H1 (cell line): ENCODE measurements around the gene ETS1. TPM values are rescaled to one million over a fixed set of nuclear protein-coding genes. Genes with fewer than 3 reads are reported as not detected.

ENCODE experiments used
- CTCF ChIA-PET: fragments of 300-600 bp; sonication (Branson Sonifier 250); formaldehyde crosslinking; loops from one replicate; lab custom pipeline; 2021; ENCODE audit not compliant: partially characterized antibody; lab: Charles Lee
- POLR2A ChIA-PET: fragments of 300-600 bp; sonication (Branson Sonifier 250); formaldehyde crosslinking; loops from one replicate; lab custom pipeline; 2021; ENCODE audit warnings: inconsistent platforms; ENCODE audit not compliant: partially characterized antibody; lab: Charles Lee
- DNase-seq, 2 experiments: peaks; one replicate each; pipeline versions ENCODE4 v3.0.0 to v3.0.0-alpha.2; 2010 to 2022; ENCODE audit warnings: low spot score in 2 of 2, low read depth in 1 of 2, mixed read lengths in 1 of 2
- FAIRE-seq: peaks from 2 replicates; lab custom pipeline; 2011; peaks lifted over from hg19 to GRCh38; lab: Jason Lieb, UNC
- H2AFZ ChIP-seq: 2 replicates; pipeline ENCODE4 v1.8.1; 2012; ENCODE audit warnings: low read length, inconsistent platforms
- H2AK5ac ChIP-seq: 2 replicates; pipeline ENCODE4 v1.6.1; 2013; ENCODE audit warnings: low read depth, low read length
- H2BK120ac ChIP-seq: replicated peaks from 2 replicates; pipeline ENCODE3; 2013; ENCODE audit warnings: low read depth, low read length, inconsistent platforms
- H2BK12ac ChIP-seq: 2 replicates; pipeline ENCODE4 v1.6.1; 2013; ENCODE audit warnings: low read depth, low read length
- H2BK15ac ChIP-seq: 2 replicates; pipeline ENCODE4 v1.6.1; 2013; ENCODE audit warnings: low read length
- H2BK20ac ChIP-seq: 2 replicates; pipeline ENCODE4 v1.6.1; 2013; ENCODE audit warnings: low read length
- H2BK5ac ChIP-seq: 2 replicates; pipeline ENCODE4 v1.6.1; 2013; ENCODE audit warnings: low read depth, low read length
- H3K14ac ChIP-seq: 2 replicates; pipeline ENCODE4 v1.6.1; 2013; ENCODE audit warnings: inconsistent platforms; ENCODE audit not compliant: insufficient read length
- H3K18ac ChIP-seq: 2 replicates; pipeline ENCODE4 v1.6.1; 2013; ENCODE audit warnings: low read length; ENCODE audit errors: extremely low read depth
- H3K23ac ChIP-seq: 2 replicates; pipeline ENCODE4 v1.6.1; 2013; ENCODE audit warnings: inconsistent platforms; ENCODE audit not compliant: insufficient read length
- H3K23me2 ChIP-seq: 2 replicates; pipeline ENCODE4 v1.6.1; 2013; ENCODE audit warnings: low read depth, low read length
- H3K27ac ChIP-seq: 2 replicates; pipeline ENCODE4 v1.6.1; 2011; ENCODE audit warnings: low read depth, low read length, inconsistent platforms
- H3K27me3 ChIP-seq, 4 experiments: replicated peaks in 1 of 4; 1 replicate in 1 of 4; 2 replicates in 3 of 4; pipeline versions ENCODE4 v1.6.1 to v1.8.1; 2011 to 2013; ENCODE audit warnings: low read length in 3 of 4, mild to moderate bottlenecking in 3 of 4, inconsistent platforms in 2 of 4, mixed read lengths in 2 of 4, moderate library complexity in 1 of 4; ENCODE audit not compliant: control insufficient read depth in 3 of 4, insufficient read depth in 3 of 4; ENCODE audit errors: extremely low read depth in 1 of 4
- H3K36me3 ChIP-seq, 4 experiments: 2 replicates each; pipeline versions ENCODE4 v1.6.1 to v1.8.1; 2011 to 2013; ENCODE audit warnings: mild to moderate bottlenecking in 4 of 4, low read length in 3 of 4, moderate library complexity in 2 of 4, control low read depth in 1 of 4, inconsistent platforms in 1 of 4; ENCODE audit not compliant: insufficient read depth in 4 of 4, control insufficient read depth in 2 of 4
- H3K4ac ChIP-seq: replicated peaks from 2 replicates; pipeline ENCODE3; 2013; ENCODE audit warnings: low read length, low read depth, mixed read lengths, inconsistent platforms; ENCODE audit not compliant: insufficient read length
- H3K4me1 ChIP-seq, 4 experiments: replicated peaks in 1 of 4; 1 replicate in 1 of 4; 2 replicates in 3 of 4; pipeline versions ENCODE4 v1.6.1 to v1.8.1; 2011 to 2013; ENCODE audit warnings: low read length in 3 of 4, inconsistent platforms in 2 of 4, mixed read lengths in 1 of 4; ENCODE audit not compliant: insufficient read depth in 4 of 4, control insufficient read depth in 3 of 4
- H3K4me2 ChIP-seq, 2 experiments: 2 replicates each; pipeline versions ENCODE4 v1.6.1 to v1.8.1; 2011 to 2013; ENCODE audit warnings: low read depth in 2 of 2, low read length in 2 of 2, control low read depth in 1 of 2, inconsistent platforms in 1 of 2, mild to moderate bottlenecking in 1 of 2; ENCODE audit not compliant: insufficient read depth in 1 of 2
- H3K4me3 ChIP-seq, 4 experiments: fragments of 200-600, 300-600 bp in 1 of 4; sonication (generic), shearing (Covaris generic), sonication (Bioruptor Twin) in 1 of 4; 2 replicates each; pipeline versions ENCODE4 v1.5.1 to v1.8.1; 2011 to 2016; ENCODE audit warnings: low read length in 4 of 4, low read depth in 3 of 4, control low read depth in 2 of 4, inconsistent platforms in 2 of 4, mild to moderate bottlenecking in 2 of 4, mixed read lengths in 1 of 4, moderate library complexity in 1 of 4; ENCODE audit not compliant: insufficient read depth in 2 of 4; ENCODE audit errors: extremely low read depth in 1 of 4
- H3K56ac ChIP-seq: replicated peaks from 2 replicates; pipeline ENCODE3; 2013; ENCODE audit warnings: low read depth, mild to moderate bottlenecking, mixed read lengths, low read length, inconsistent platforms; ENCODE audit not compliant: insufficient read length
- H3K79me1 ChIP-seq: 2 replicates; pipeline ENCODE4 v1.6.1; 2013; ENCODE audit warnings: low read depth, low read length, control low read depth
- H3K79me2 ChIP-seq, 2 experiments: 2 replicates each; pipeline versions ENCODE4 v1.6.1 to v1.8.1; 2012 to 2013; ENCODE audit warnings: low read length in 2 of 2, mild to moderate bottlenecking in 2 of 2, inconsistent platforms in 1 of 2; ENCODE audit not compliant: insufficient read depth in 2 of 2, control insufficient read depth in 1 of 2
- H3K9ac ChIP-seq, 4 experiments: replicated peaks in 1 of 4; 1 replicate in 1 of 4; 2 replicates in 3 of 4; pipeline versions ENCODE4 v1.6.1 to v1.8.1; 2011 to 2013; ENCODE audit warnings: low read depth in 3 of 4, low read length in 3 of 4, control low read depth in 2 of 4, mild to moderate bottlenecking in 2 of 4, moderate library complexity in 2 of 4, inconsistent platforms in 1 of 4; ENCODE audit errors: extremely low read depth in 1 of 4
- H3K9me3 ChIP-seq, 2 experiments: 2 replicates each; pipeline versions ENCODE4 v1.6.1 to v1.8.1; 2012 to 2013; ENCODE audit warnings: mild to moderate bottlenecking in 2 of 2, moderate library complexity in 2 of 2, control low read depth in 1 of 2, inconsistent platforms in 1 of 2, low read depth in 1 of 2, low read length in 1 of 2, mixed read lengths in 1 of 2; ENCODE audit not compliant: insufficient read depth in 2 of 2
- H4K20me1 ChIP-seq, 2 experiments: replicated peaks in 1 of 2; 2 replicates each; pipeline versions ENCODE3 to v1.8.1; 2011 to 2013; ENCODE audit warnings: inconsistent platforms in 2 of 2, low read length in 2 of 2, mild to moderate bottlenecking in 1 of 2; ENCODE audit not compliant: insufficient read depth in 2 of 2, control insufficient read depth in 1 of 2
- H4K5ac ChIP-seq: 2 replicates; pipeline ENCODE4 v1.6.1; 2013; ENCODE audit warnings: low read length, low read depth, mixed read lengths, inconsistent platforms; ENCODE audit not compliant: insufficient read length
- H4K8ac ChIP-seq: 2 replicates; pipeline ENCODE4 v1.8.0; 2013; ENCODE audit warnings: mild to moderate bottlenecking, moderate library complexity, low read length, inconsistent platforms; ENCODE audit not compliant: insufficient read depth; ENCODE audit errors: extremely low read depth
- H4K91ac ChIP-seq: replicated peaks from 2 replicates; pipeline ENCODE3; 2013; ENCODE audit warnings: low read length, mixed read lengths, inconsistent platforms; ENCODE audit not compliant: insufficient read length
- RFX5 ChIP-seq: IDR thresholded peaks from 2 replicates; pipeline ENCODE4 v1.6.1; 2011; ENCODE audit warnings: low read depth, low read length, improper control_type of control experiment, borderline replicate concordance
- SP2 ChIP-seq: IDR thresholded peaks from 2 replicates; pipeline ENCODE4 v1.6.1; 2012; ENCODE audit warnings: mild to moderate bottlenecking, low read length, inconsistent platforms
- polyA plus RNA-seq, 7 experiments: library from polyadenylated mRNA; depleted of rRNA in 3 of 7; stranded (reverse) in 5 of 7; unstranded in 2 of 7; fragments of >200 nt in 5 of 7; fragments of 200-250 nt in 2 of 7; gene quantifications; 1 replicate in 5 of 7; 2 replicates in 1 of 7; 4 replicates in 1 of 7; pipeline versions ENCODE4 v1.2.1 to v1.2.3, GENCODE V29; 2011 to 2013; ENCODE audit warnings: missing spikeins in 2 of 7, mixed read lengths in 2 of 7
- total RNA-seq: library from RNA; stranded (reverse); fragmentation: NEBNext Ultra II Directional; extraction: Animal tissue kit (Norgen Biotek cat#: 25700); gene quantifications from 2 replicates; pipeline ENCODE4 v1.2.1, GENCODE V29; 2021

The ETS1 gene
- total and polyA plus RNA-seq, 2 of the 8 experiments (the other 6 are each of a cell fraction or from before 2014, with no cell fraction given): 10.0 to 35.3 TPM

DNA sequence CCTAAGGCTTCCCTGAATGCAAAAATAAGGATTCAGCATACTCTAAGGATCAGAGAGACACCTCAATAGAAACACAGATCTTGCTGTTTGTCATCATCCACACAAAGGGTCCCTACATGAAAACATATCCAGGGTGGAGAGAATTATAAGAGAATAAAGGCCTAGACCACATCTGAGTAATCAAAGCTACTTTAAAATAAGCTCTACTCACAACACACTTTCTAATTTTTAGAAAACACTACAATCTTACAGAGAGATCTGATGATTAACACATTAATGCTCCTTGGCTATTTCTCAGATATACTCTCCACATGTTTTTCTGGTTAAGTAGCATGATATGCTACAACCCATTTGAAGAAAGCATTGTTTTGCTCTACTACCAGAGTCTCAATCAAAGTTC is 108.2 kb downstream of the ETS1 start:
- Histone ChIP-seq H3K18ac (no peak overlapping the region), H3K56ac (no peak overlapping the region), H3K14ac (no peak overlapping the region), H2BK12ac (no peak overlapping the region), H2BK15ac (no peak overlapping the region), H2AK5ac (no peak overlapping the region), H4K20me1 (peaks cover 0 to 3% of the 10 kb centered on the region in 2 experiments), H3K79me2 (no peaks in the 10 kb centered on the region), H4K8ac (no peak overlapping the region), H2AFZ (no peak overlapping the region), H3K23me2 (no peaks in the 10 kb centered on the region; the same call in 1 of the 2 replicates), H3K79me1 (no peaks in the 10 kb centered on the region; the same call in 1 of the 2 replicates), H3K9me3 (no peaks in the 10 kb centered on the region), H3K4me2 (no peak overlapping the region), H2BK120ac (no peak overlapping the region), H2BK20ac (no peak overlapping the region), H3K4me1 (peaks cover 0 to 3% (median 2%) of the 10 kb centered on the region in 4 experiments; a peak in 2 of 7 replicates), H3K27me3 (no peaks in the 10 kb centered on the region), H2BK5ac (no peak overlapping the region), H3K4me3 (no peak overlapping the region), H4K5ac (no peak overlapping the region), H3K23ac (no peak overlapping the region), H3K36me3 (peaks cover 0 to 5% (median 2%) of the 10 kb centered on the region in 4 experiments; a peak in 3 of 8 replicates), H3K4ac (no peak overlapping the region), H3K9ac (no peak overlapping the region), H3K27ac (no peak overlapping the region), H4K91ac (no peak overlapping the region)
- DNase-seq (no peak), FAIRE-seq (no peak)
- ChIA-PET CTCF (interaction anchor here (1.1 kb wide), 2 partner anchors 152 to 307 kb away, joined by 3 read pairs; no protein-coding TSS in a partner anchor), POLR2A (no interaction called here)
- TF ChIP-seq SP2: no peak
- TF ChIP-seq RFX5: no peak
